SK-N-SH (cell line): ENCODE data around the gene PAN3. TPM values are rescaled to one million over a fixed set of nuclear protein-coding genes. Genes with fewer than 3 reads are reported as not detected.

Experiments used
- CTCF ChIA-PET: fragments of 300-600, 350-600 bp; formaldehyde crosslinking; extraction: SDS; loops from one replicate; lab custom pipeline; 2021; lab: Yijun Ruan, JAX
- POLR2A ChIA-PET: fragments of 350-600 bp; sonication (Branson Sonifier 250); formaldehyde crosslinking; extraction: SDS; loops from one replicate; lab custom pipeline; 2020; ENCODE audit warnings: antibody characterized with exemption, inconsistent platforms; lab: Yijun Ruan, JAX
- DNase-seq: peaks from one replicate; pipeline ENCODE4 v3.0.0; 2012
- H2AFZ ChIP-seq: fragments of 200-600 bp; sonication (generic); 2 replicates; pipeline ENCODE4 v1.8.1; 2016; ENCODE audit warnings: antibody characterized with exemption, mild to moderate bottlenecking, low read depth
- H3F3A ChIP-seq: fragments of 200-600 bp; sonication (generic); replicated peaks from 2 replicates; pipeline ENCODE3; 2016; ENCODE audit warnings: antibody characterized with exemption, mild to moderate bottlenecking; ENCODE audit not compliant: insufficient read depth
- H3K27ac ChIP-seq, 2 experiments: fragments of 200-500 bp in 1 of 2; fragments of 200-600 bp in 1 of 2; sonication (Bioruptor generic) in 1 of 2; sonication (generic), shearing (Covaris generic) in 1 of 2; 2 replicates each; pipeline versions ENCODE4 v1.5.1 to v1.6.1; 2014 to 2016; ENCODE audit warnings: low read depth in 2 of 2, inconsistent platforms in 1 of 2, low read length in 1 of 2, mild to moderate bottlenecking in 1 of 2, mixed read lengths in 1 of 2
- H3K27me3 ChIP-seq: fragments of 200-600 bp; sonication (generic), shearing (Covaris generic); 2 replicates; pipeline ENCODE4 v1.6.1; 2016; ENCODE audit warnings: mixed run types; ENCODE audit not compliant: insufficient read depth
- H3K36me3 ChIP-seq, 2 experiments: fragments of 200-500 bp in 1 of 2; fragments of 200-600 bp in 1 of 2; sonication (Bioruptor generic) in 1 of 2; sonication (generic) in 1 of 2; replicated peaks in 1 of 2; 2 replicates each; pipeline versions ENCODE3 to v1.5.1; 2014 to 2016; ENCODE audit warnings: low read length in 1 of 2, mild to moderate bottlenecking in 1 of 2; ENCODE audit not compliant: insufficient read depth in 2 of 2, control insufficient read depth in 1 of 2
- H3K4me1 ChIP-seq, 2 experiments: fragments of 200-500 bp in 1 of 2; fragments of 200-600 bp in 1 of 2; sonication (Bioruptor generic) in 1 of 2; sonication (generic), shearing (Covaris generic) in 1 of 2; 2 replicates each; pipeline versions ENCODE4 v1.5.1 to v1.6.1; 2014 to 2016; ENCODE audit warnings: low read depth in 1 of 2, low read length in 1 of 2, mixed run types in 1 of 2; ENCODE audit not compliant: insufficient read depth in 2 of 2, control insufficient read depth in 1 of 2
- H3K4me2 ChIP-seq: fragments of 200-600 bp; sonication (generic), shearing (Covaris generic); 2 replicates; pipeline ENCODE4 v1.6.1; 2017; ENCODE audit warnings: mixed run types
- H3K4me3 ChIP-seq, 2 experiments: fragments of 200-500 bp in 1 of 2; fragments of 200-600 bp in 1 of 2; sonication (Bioruptor generic) in 1 of 2; sonication (generic), shearing (Covaris generic) in 1 of 2; 2 replicates each; pipeline versions ENCODE4 v1.5.1 to v1.8.1; 2014 to 2016; ENCODE audit warnings: low read depth in 2 of 2, inconsistent platforms in 1 of 2, low read length in 1 of 2, mild to moderate bottlenecking in 1 of 2, mixed read lengths in 1 of 2, moderate library complexity in 1 of 2
- H3K79me2 ChIP-seq: fragments of 200-600 bp; sonication (generic); 2 replicates; pipeline ENCODE4 v1.8.1; 2017; ENCODE audit warnings: mild to moderate bottlenecking; ENCODE audit not compliant: insufficient read depth
- H3K9ac ChIP-seq: fragments of 200-600 bp; sonication (generic); 2 replicates; pipeline ENCODE4 v1.6.1; 2017; ENCODE audit warnings: mixed run types
- H3K9me2 ChIP-seq: fragments of 200-600 bp; sonication (generic); 2 replicates; pipeline ENCODE4 v1.6.1; 2017; ENCODE audit warnings: mixed run types
- H3K9me3 ChIP-seq: fragments of 200-600 bp; sonication (generic); 2 replicates; pipeline ENCODE4 v1.6.1; 2017; ENCODE audit warnings: mixed run types, mild to moderate bottlenecking, moderate library complexity
- H4K20me1 ChIP-seq: fragments of 200-600 bp; sonication (generic); 2 replicates; pipeline ENCODE4 v1.6.1; 2017; ENCODE audit warnings: mild to moderate bottlenecking, mixed run types; ENCODE audit not compliant: insufficient read depth
- FOXJ3 ChIP-seq: sonication (generic); formaldehyde crosslinking; IDR thresholded peaks from 2 replicates; pipeline ENCODE4 v1.5.1; 2020; ENCODE audit warnings: mild to moderate bottlenecking, missing genetic modification reagents
- FOXM1 ChIP-seq: IDR thresholded peaks from 2 replicates; pipeline ENCODE4 v1.4.0; 2012; ENCODE audit warnings: low read depth, mild to moderate bottlenecking
- GATA2 ChIP-seq: sonication (generic); formaldehyde crosslinking; IDR thresholded peaks from 2 replicates; pipeline ENCODE4 v1.5.0; 2020; ENCODE audit warnings: mild to moderate bottlenecking, missing genetic modification reagents
- IRF3 ChIP-seq: fragments of 150-350 bp; IDR thresholded peaks from 2 replicates; pipeline ENCODE4 v1.6.1; 2016; ENCODE audit warnings: mild to moderate bottlenecking, low read depth, low read length
- JUND ChIP-seq: IDR thresholded peaks from 2 replicates; pipeline ENCODE4 v1.4.0; 2012
- MAX ChIP-seq: IDR thresholded peaks from 2 replicates; pipeline ENCODE4 v1.4.0; 2012; ENCODE audit warnings: low read depth
- MEF2A ChIP-seq: IDR thresholded peaks from 2 replicates; pipeline ENCODE4 v1.4.0; 2012; ENCODE audit warnings: low read depth, borderline replicate concordance
- MXI1 ChIP-seq: IDR thresholded peaks from 2 replicates; pipeline ENCODE4 v1.6.1; 2012; ENCODE audit warnings: mild to moderate bottlenecking, low read depth, low read length, improper control_type of control experiment
- NFIC ChIP-seq: IDR thresholded peaks from 2 replicates; pipeline ENCODE4 v1.4.0; 2012; ENCODE audit warnings: borderline replicate concordance
- NRF1 ChIP-seq: IDR thresholded peaks from 2 replicates; pipeline ENCODE4 v1.6.1; 2012; ENCODE audit warnings: low read depth, mild to moderate bottlenecking, low read length
- POLR2AphosphoS5 ChIP-seq: IDR thresholded peaks from 2 replicates; pipeline ENCODE4 v1.6.1; 2012; ENCODE audit warnings: low read depth, low read length
- RAD21 ChIP-seq: IDR thresholded peaks from 2 replicates; pipeline ENCODE4 v1.6.1; 2012; ENCODE audit warnings: mild to moderate bottlenecking, low read length
- RFX5 ChIP-seq: IDR thresholded peaks from 2 replicates; pipeline ENCODE4 v1.6.1; 2012; ENCODE audit warnings: mild to moderate bottlenecking, improper control_type of control experiment, low read length
- RXRA ChIP-seq: IDR thresholded peaks from 2 replicates; pipeline ENCODE4 v1.4.0; 2012; ENCODE audit warnings: low read depth, mild to moderate bottlenecking, borderline replicate concordance
- TEAD4 ChIP-seq: IDR thresholded peaks from 2 replicates; pipeline ENCODE4 v1.4.0; 2012; ENCODE audit warnings: mild to moderate bottlenecking, borderline replicate concordance; ENCODE audit not compliant: insufficient read depth
- USF2 ChIP-seq: fragments of 150-350 bp; IDR thresholded peaks from 2 replicates; pipeline ENCODE4 v1.6.1; 2017; ENCODE audit warnings: antibody characterized with exemption, low read length, low read depth, borderline replicate concordance
- YY1 ChIP-seq: IDR thresholded peaks from 2 replicates; pipeline ENCODE4 v1.4.0; 2012; ENCODE audit warnings: low read depth, mild to moderate bottlenecking
- ZBTB33 ChIP-seq: IDR thresholded peaks from 2 replicates; pipeline ENCODE4 v1.4.0; 2012; ENCODE audit warnings: low read depth, borderline replicate concordance
- WGBS: methylation state at CpG from one replicate; pipeline ENCODE4 v1.1.6; 2017; ENCODE audit warnings: low lambda C conversion rate; 5-methylcytosine and 5-hydroxymethylcytosine counted together
- polyA plus RNA-seq, 3 experiments: library from polyadenylated mRNA; depleted of rRNA; stranded (reverse); fragments of >200 nt; gene quantifications; 2 replicates each; pipeline ENCODE4 v1.2.3, GENCODE V29; 2012

Gene PAN3
- polyA plus RNA-seq, 1 of the 3 experiments (the other 2 are of a cell fraction): 6.4 TPM

GRCh38 chr13:28181413-28181812 is 43.1 kb downstream of the PAN3 start:
- Histone ChIP-seq H3K27ac (peak overlapping the region in 1 of 2 experiments; percentile 43; a peak in 2 of 4 replicates), H3K79me2 (peaks cover 22% of the 10 kb centered on the region), H3K9me3 (no peaks in the 10 kb centered on the region), H3F3A (peaks cover 17% of the 10 kb centered on the region), H3K9me2 (no peaks in the 10 kb centered on the region), H3K9ac (no peak overlapping the region), H3K4me3 (no peak overlapping the region), H2AFZ (no peak overlapping the region), H3K36me3 (peaks cover 19 to 31% of the 10 kb centered on the region in 2 experiments)
- ChIA-PET CTCF (no interaction called here), POLR2A (no interaction called here)
- DNase-seq: no peak
- TF ChIP-seq NRF1 (no peak), USF2 (no peak), MXI1 (no peak), RFX5 (no peak), YY1 (no peak), RAD21 (no peak), MAX (no peak), JUND (no peak), GATA2 (CRISPR knock-in tag) (no peak), FOXM1 (no peak), MEF2A (no peak)
- TF ChIP-seq, all 33 proteins: peak for 0
- Histone ChIP-seq H3K4me2 (no peak overlapping the region), H3K27me3 (no peaks in the 10 kb centered on the region), H4K20me1 (no peaks in the 10 kb centered on the region; the same call in 1 of the 2 replicates), H3K4me1 (no peaks in the 10 kb centered on the region; a peak in 2 of 4 replicates)
- WGBS: 73% methylated on average over 2 of the region's 2 CpGs

GRCh38 chr13:28185256-28185655 is 46.9 kb downstream of the PAN3 start:
- no peak overlapping the region for H3K27ac ChIP-seq
- no peak overlapping the region for H2AFZ ChIP-seq
- no peak for DNase-seq
- no peaks in the 10 kb centered on the region; a peak in 2 of 4 replicates for H3K4me1 ChIP-seq
- peaks cover 10% of the 10 kb centered on the region for H3F3A ChIP-seq
- no peaks in the 10 kb centered on the region for H3K27me3 ChIP-seq
- ChIA-PET POLR2A (no interaction called here), CTCF (no interaction called here)
- peaks cover 22% of the 10 kb centered on the region for H3K79me2 ChIP-seq
- 86% methylated on average over 2 of the region's 2 CpGs for WGBS
- no peak overlapping the region for H3K4me3 ChIP-seq
- no peak overlapping the region for H3K4me2 ChIP-seq
- no peaks in the 10 kb centered on the region for H3K9me3 ChIP-seq
- no peaks in the 10 kb centered on the region for H3K9me2 ChIP-seq
- peaks cover 3 to 13% of the 10 kb centered on the region in 2 experiments for H3K36me3 ChIP-seq
- no peaks in the 10 kb centered on the region; the same call in 1 of the 2 replicates for H4K20me1 ChIP-seq
- H3K9ac ChIP-seq: no peak overlapping the region
- TF ChIP-seq IRF3 (no peak), FOXJ3 (no peak), RXRA (no peak), FOXM1 (no peak), POLR2AphosphoS5 (no peak), ZBTB33 (no peak), NFIC (no peak), MXI1 (no peak), TEAD4 (no peak)
